Fibroblast of skin of left quadriceps (primary cell): Measurements from ENCODE around the gene C10orf105.

Experiments
- DNase-seq, 2 experiments: peaks; one replicate each; pipeline ENCODE4 v3.0.0-alpha.2; 2013; ENCODE audit warnings: low read depth in 2 of 2

The C10orf105 gene

DNA sequence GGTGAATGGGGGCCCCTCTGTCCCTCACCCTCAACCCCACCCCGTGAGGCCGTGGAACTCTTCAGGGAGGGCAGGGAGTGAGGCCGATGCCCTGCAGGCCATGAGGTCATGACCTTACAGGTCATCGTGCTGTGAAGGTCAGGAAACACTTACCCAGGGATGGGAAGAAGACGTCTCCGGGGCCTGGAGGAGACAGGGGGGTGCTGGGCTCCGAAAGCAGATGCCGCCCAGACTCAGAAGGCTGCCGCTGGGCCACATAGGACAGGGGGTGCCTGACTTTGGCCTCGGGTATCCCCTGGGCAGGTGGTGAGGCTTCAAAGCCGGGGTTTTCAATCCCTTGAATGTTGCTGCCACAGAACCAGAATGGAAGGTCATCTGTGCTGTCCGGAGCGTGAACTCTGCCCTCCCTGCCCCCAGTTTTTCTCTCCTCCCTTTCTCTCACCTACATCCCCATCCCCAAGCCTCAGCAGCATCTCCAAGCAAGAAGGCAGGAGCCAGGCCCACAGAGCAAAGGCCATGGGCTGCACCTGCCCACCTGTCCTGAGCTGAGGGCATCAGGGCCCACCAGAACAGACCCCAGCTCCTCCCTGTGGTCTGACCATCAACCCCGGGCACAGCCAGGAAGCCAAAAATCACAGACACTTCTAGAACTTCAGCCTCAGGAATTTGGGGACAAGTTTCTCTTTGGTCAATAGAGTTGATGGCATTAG lies 32.1 kb upstream of the C10orf105 start:
- DNase-seq: no peak

DNA sequence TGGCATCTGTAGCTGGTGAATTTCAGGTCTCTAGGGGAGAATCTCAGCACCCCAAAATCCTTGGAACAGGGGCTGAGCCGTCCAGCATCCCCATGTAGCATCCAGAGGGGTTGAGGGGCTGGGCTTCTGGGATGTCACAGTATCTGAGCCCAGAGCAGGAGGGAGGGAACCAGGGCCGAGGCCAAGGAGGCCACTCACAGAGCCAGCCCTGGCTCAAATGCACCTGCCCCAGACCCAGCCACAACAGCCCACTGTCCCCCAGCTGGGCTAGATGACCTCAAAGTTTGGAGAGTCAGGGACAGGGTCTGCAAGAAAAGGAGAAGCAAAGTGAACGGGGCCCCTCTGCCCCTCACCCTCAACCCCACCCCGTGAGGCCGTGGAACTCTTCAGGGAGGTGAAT lies 31.4 kb upstream of the C10orf105 start:
- no peak for DNase-seq

DNA sequence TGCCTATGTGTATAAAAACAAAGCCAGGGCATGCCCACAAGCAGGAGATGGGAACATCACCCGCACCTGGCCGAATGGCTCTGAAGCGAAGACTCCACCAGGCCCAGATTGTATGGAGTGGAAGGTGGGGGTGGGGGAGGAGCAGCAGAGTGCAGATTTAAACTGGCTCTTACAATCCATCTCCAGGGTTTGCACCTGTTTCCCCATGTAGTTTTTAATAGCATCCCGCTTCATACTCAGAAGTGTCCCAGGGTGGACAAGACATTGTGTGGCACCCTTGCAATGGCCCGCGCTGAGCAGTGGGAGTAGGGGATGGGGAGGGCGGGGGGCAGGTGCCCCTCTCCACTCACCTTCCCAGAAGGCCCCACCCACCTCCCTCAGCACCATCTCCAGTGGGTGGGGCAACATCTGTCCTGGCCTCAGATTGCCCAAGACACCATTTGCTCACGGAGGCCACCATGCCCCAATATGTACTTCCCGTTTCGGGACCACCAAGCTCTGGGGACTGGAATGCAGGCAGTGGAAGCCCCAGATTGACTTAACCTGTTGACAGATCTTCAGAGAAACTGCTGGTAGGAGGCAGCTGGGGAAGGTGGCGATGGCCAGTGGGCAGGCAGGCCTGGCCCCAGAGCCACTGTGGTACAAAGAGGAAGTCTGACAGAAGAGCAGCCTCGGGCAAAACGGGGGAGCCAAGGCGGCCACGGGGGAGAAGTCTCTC lies 30.7 kb upstream of the C10orf105 start:
- no peak for DNase-seq

DNA sequence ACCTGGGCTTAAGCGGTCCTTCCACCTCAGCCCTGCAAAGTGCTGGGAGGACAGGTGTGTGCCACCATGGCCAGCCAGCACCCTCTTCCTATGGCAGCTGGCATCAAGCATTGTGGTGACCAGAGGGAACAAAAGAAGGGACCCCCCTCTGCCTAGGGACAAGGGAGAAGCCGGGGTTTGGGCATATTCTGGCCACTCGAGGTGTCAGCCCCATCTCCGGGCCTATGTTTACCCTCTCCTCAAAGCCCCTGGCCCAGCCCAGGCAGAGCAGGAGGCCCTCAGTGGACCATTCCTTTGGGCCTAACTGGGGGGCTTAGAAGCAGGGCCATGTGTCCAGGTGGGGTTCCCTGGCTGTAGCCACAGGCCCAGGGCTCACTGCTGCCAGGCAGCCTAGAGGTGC lies 29.8 kb upstream of the C10orf105 start:
- DNase-seq: no peak

DNA sequence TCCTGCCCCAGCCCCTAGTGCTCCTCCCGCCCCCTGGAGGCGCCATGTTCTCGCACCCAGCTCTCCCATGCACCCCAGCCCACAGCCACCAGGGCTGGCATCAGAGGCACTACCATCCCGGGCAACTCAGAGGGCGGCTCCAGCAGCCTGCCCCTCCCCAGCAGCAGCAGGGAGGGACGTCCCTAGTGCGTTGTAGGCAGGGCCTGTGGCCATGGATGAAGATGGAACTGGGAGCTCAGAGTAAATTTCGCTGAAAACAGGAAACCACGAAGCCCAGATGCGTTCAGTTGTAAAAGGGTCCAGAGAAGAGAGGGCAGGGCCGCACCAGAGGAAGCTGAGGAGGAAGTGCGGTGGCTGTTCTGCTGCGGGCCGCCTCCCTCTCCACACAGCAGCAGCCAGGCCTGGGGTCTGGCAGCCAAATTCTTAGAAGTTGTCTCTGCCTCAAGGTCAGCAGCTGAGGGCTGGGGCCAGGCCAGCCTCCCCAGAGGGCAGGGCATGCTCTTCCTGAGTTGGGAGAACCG lies 29.2 kb upstream of the C10orf105 start:
- no peak for DNase-seq

DNA sequence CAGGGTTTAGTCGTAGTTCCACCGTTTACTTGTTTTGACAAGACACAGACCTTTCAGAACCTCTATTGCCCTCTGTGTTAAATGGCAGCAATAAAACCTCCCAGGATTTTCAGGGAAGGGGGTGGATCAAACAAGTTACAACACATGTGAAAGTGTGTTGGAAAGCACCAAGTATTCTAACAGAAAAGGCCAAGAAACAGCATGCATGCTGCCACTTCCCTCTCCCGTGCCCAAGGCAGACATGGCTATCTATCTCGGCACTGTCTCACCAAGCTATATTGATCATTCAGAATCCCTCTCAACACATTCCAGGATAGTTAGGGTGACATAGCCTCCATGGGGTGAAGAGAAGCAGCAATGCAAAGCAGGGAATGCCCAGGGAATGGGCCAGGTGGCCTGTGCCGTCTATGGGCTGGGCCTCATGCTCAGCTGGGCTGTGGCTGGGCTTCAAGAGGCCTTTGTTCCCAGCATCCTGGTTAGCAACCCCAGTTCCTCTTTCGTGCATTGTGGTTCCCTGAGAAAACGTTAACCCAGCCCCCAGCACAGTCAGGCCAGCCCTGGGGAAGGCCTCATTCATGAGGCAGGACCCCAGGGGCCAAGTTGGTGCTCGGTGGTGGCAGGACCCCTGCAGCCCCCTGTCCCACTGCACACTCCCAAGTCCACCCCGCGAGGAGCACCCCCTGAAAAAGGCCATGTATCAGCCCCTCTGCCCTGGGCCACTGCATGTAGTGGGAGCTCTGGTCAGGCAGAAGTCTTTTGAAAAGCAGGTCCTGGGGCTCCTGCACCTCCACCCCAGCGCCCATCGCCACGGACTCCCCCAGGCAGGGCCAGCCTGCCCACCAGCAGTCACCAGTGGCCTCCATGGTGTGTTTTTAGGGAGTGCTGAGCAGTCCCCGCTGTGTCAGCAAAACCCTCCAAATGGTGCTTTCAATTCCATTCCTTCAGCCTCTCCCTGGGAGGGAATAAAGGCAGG lies 28.3 kb upstream of the C10orf105 start:
- DNase-seq: no peak

DNA sequence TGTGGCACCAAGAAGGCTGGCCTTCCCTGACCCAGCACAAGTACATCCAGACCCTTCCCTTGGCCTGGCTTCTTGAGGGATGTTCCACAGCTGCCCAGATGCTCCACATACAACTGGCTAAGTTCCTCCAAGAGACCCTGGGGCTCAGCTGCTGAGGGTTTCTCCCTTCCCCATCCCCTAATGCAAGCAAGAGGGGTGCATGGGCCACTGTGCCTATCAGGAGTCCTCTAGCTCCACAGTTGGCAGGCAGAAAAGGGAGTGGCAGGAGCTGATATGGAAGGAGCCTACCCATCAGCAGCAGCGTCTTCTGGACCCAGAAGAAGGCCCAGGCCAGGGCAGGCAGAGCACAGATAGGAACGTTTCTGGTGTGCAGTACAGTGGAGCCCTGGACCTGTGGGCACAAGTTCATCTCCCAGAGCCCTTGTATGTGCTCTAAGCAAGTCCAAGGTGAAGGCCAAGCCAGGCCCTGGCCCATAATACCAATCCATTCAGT lies 27.5 kb upstream of the C10orf105 start:
- DNase-seq: no peak

DNA sequence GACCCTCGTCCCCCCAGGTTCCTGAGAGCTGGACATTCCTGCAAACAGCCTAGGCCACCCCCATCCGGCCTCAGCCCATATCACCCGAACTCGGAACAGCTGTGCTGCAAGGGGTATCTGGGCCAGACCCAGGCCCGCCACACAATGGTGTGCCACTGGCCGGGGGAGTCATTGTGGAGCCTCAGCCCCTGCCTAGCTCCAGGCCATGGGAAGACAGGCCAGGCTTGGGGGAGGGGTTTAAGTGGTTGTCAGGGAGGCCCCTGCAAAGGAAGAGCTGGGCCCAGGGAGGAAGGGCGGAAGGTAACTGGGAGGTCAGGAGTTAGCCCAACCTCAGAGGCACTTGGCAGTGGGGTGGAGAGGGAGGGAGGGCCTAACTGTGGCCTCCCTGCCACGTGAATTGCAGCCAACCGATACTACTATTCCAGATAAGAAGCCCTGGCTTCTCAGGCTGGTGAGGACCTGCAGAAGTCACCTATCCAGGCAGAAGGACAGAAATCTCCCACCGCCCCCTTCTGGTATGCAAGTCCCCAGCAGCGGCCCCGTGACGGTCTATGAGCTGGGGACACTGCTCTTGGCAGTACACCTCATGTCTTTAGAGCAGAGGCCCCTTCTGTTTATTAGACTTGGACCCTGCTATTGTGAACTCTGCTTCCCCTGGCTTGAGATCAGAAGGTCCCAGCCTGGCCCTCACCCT lies 26.9 kb upstream of the C10orf105 start:
- no peak for DNase-seq

DNA sequence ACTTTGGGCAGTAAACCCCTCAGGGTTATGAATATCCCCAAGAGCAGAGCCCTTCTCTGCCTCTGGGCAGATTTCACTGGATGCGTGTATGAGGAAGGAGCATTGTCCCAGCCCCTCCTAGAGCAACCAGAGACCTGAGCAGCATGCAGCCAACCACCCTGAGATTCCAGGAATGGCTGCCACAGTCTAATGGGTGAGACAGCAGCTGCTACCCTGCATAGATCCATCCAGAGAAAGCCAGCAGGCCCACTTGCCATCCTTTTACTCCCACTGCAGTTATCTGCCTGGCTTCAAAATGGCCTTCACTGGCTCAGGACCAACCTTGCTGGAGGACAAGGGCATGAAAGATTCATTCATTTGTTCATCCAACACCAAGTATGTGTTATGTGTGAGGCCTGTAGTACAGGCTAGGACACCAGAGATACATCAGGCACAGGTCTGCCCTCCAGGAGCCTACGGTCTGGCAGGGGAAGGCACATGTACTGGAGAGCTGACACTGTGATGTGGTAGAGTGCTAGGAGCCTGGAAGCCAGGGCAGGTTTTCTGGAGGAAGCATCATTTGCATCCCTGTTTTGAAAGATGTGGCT lies 26.2 kb upstream of the C10orf105 start:
- no peak for DNase-seq

DNA sequence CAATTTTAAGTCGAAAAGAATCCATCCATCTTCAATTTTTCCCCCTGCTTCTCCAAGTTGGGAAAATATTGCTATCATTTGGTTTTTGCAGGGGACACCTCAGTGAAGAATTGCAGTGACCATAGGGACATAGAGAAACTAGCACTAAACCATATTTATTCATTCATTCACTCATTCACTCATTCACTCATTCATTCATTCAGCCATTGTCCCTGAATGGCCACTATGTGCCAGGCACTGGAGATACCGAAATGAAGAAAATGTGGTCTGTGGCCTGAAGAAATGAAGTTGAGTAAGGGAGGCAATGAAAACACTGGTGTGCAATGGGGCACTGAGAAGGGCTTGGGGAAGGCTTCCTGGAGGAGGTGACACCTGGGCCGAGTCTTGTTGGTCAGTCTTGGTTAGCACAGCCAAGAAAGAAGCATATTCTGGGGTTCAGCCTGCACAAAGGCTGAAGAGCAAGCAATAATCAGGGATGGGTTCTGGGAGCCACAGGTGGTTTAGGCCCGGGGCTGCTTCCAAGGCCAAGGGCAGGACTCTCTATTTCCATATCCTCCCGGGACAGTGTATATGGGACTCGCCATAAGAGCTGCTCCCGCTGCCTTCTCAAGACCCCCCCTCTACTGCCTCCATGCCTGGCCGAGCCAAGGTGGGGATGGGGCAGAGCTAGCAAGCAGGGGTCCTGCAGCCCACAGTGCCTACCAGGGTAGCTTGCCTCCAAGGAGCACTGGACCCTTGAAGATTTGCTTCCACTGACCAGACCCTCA lies 25.5 kb upstream of the C10orf105 start:
- no peak for DNase-seq

DNA sequence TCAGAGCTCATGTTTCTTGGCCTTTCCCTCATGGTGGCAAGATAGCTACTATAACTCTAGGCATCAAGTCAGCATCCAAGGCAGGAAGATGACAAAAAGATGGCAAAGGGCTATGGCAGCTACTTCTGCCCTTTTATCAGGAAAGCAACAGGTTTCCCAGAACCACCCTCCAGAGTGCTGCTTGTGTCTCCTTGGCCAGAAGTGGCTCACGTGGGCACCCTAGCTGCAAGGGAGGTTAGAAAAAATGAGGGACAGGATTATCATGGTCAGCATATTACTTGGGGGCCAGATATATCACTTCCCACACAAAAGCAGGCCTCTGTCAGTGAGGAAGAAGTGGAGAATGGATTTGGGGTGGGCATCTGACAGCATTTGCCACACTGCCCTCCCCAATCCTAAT lies 24.3 kb upstream of the C10orf105 start:
- DNase-seq: no peak

DNA sequence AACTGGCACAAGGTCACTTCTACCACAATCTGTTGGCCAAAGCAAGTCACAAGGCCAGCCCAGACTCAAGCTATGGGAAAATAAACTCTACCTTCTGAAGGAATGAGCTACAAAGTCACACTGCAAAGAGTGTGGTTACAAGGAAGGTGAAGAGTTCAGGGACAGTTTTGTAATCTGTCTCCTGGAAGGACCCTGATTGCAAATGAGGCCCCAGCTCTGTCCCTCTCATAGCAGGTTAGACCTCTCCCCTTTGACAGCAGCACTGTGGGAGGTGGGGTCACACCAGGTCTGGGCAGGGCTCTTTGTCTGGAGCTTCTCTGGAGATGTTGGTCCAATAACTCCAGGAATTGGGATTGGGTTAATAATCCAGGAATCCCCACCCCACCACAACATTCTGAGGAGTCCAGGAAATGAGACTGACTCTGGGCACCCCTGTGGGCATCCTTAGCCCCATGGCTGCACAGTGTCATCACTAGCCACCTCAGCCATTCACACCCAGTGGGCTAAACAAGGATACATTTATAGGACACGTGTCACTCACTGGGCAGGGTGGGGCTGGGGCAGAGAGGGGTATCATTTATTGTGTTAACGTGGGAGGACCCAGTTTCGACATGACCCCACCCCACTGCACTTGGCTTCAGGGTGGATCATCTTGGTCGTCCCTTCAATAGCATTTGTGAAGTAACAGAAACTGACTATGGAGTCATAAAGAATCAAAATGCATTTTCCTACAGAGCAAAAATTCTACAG lies 23.7 kb upstream of the C10orf105 start:
- no peak for DNase-seq

DNA sequence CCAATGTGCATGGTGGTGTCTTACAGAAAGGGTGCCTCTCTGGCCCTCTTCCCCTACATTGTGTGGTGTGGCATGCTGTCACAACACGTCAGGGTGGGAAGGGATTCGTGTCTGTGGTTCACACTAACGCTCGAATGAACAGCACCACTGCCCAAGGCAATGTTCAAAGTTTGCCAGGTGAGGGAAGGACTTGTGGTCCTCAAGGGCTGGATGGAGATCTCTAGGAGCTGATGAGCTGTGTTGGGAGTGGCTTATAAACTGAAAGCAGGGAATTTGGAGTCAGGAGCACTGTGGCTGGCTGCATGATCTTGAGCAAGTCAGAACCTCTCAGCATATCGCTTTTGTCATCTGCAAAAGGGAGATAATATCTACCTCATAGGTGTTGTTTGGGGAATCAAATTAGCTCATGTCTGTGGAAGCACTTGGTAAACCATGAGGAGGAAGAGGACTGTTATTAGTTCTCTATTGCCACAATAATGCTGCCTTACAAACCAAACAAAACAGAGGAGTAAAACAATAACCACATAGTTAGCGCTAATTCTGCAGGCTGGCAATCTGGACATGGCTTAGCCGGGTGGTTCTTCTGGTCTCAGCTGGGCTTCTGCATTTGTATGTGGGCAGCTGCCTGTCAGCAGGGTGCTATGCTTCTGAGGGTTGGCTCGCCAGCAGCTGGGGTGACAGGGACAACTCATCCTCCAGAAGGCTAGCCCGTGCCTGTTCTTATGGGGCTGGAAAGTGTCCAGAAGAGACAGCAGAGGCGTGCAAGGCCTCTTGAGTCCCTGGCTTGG lies 22.9 kb upstream of the C10orf105 start:
- DNase-seq: no peak

DNA sequence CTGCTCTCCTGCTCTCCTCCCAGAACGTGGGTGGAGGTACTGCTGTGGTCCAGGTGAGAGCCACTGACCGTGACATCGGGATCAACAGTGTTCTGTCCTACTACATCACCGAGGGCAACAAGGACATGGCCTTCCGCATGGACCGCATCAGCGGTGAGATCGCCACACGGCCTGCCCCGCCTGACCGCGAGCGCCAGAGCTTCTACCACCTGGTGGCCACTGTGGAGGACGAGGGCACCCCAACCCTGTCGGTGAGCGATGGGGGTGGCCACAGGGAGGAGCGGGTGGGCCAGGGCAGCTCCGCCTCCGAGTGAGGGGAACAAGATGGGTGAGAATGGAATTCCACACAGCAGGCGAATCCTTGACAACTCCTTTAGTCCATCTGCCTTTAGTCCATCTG lies 22.1 kb upstream of the C10orf105 start:
- DNase-seq: no peak

DNA sequence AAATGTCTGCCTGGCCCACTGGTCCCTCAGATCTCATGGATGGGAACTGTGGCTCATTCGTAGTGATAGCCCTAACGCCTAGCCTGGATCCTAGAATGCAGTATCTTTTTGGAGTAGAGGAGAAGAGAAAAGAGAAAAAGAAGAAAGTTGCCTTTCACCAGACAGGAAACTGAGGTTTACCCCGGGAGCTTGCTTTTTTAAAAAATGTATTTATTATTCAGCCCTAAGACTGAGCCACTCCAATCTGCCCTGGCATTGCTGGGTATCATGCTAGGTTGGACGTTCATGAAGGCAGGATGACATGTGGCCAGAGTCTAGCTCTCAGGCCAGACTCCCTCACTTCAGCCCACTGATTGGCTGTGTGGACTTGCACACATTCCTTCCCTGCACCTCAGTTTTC lies 21.5 kb upstream of the C10orf105 start:
- DNase-seq: no peak

DNA sequence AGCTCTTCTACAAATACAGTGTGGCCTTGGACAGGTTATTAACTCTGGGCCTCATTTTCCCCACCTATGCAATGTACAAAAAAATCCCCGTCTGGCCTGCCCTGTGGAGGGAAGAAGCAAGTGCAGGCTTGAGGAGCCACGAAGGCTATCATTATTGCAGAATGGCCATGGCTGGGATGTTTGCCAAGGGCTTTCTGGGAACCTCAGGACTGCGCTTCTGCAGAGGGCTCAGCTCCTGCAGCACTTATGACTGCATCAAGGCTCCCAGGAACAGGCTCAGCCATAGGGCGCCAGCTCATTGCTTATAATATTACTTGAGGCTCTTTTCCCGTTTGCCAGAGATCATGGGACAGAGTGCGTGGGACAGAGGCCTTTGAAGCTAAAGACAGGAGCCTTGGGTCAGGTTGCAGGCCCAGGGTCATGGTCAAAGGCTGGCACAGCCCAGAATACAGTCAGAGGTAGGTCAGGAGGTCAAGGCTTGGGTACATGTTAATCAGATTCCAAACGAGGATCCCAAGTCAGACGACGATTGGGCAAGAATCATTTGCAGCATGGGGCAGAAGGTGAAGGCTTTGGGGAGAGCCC lies 20.6 kb upstream of the C10orf105 start:
- DNase-seq: no peak

DNA sequence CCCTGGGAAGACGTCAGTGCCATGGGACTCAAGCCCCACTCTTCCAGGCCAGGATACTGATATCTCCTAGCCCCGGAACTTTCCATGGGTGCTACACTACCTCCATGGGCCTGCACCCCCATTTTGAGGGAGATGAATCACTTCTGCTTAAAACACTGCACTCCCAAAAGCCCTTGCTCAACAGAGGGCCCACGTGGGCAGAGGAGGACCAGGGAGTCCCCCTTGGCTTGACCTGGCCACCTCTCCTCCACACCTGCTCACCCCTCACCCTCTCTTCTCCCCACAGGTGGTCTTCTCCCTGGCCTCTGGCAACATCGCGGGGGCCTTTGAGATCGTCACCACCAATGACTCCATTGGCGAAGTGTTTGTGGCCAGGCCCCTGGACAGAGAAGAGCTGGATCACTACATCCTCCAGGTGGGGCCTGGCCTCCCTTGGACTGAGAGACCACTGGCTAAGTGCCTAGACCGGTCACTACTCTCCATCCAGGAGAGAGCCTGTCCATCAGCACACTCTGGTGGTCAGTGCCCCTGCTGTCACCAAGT lies 19.9 kb upstream of the C10orf105 start:
- no peak for DNase-seq

DNA sequence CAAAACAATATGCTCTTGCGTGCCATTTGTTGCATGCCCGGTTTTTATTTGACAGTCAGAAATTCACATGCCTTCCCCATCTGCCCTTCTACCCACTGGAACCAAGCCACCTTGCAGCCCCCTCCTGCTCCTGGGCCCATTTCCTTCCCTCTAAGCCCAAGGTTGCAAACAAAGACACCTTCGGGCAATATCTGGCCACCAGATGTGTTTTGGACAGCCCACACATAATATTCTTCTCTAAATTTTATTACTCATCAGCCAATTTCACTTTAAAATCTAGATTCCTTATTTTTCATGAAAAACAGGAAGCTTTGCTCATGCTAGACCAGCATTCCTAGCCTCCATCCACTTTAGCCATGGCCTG lies 18.2 kb upstream of the C10orf105 start:
- peak in 1 of 2 experiments; percentile 20 for DNase-seq
